Activated CD8-positive, alpha-beta memory T cell treated with anti-CD3 and anti-CD28 coated beads for 36 hours (primary cell): ENCODE measurements around the gene KCNJ10. TPM values are rescaled to one million over a fixed set of nuclear protein-coding genes. Genes with fewer than 3 reads are reported as not detected.

Experiments used
- CTCF ChIA-PET: fragments of 350-600 bp; sonication (Branson Sonifier 250); formaldehyde crosslinking; loops from one replicate; lab custom pipeline; 2021; ENCODE audit warnings: antibody characterized with exemption; lab: Charles Lee
- POLR2A ChIA-PET: fragments of 350-600 bp; sonication (Branson Sonifier 250); formaldehyde crosslinking; loops from one replicate; lab custom pipeline; 2021; ENCODE audit warnings: antibody characterized with exemption; lab: Charles Lee
- total RNA-seq, 2 experiments: library from RNA; stranded (reverse); gene quantifications; one replicate each; pipeline ENCODE4 v1.2.3, GENCODE V29; 2021

Gene KCNJ10
- total RNA-seq, 2 experiments from 2014 or later: not detected

DNA sequence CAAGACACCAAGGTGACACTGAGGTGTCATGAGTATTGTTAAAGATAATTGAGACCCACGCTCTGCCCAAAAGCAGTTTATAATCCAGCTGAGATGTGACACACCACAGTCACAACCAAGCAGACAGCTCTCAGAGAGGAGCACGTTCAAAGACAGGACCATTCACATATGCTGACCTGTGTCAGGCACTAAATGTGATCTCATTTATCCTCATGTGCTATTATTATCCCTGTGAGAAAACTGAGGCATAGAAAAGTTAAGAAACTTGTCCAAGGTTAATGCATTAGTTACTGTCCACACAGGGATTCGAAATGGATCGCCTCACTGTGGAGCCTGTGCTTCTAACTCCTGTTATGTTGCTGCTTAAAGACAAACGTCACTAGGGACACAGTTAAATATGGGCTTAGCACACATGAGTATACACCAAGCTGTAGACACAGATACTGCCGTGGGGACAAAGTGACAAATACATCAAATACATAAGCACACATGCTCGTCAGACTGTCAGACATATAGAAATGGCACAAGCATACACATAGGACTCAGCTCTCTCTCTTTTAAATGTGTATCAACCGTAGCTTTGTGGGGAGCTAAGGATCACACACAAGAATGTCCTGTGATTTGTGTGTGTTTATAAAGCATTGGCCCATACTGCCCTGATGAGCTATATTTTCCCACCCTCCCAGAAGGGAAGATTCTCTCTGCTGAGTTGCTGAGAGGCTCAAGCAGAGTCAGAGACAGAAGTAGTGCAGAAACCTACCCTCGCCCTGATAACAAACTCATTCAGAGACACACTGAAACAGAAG lies 32.0 kb upstream of the KCNJ10 start:
- POLR2A ChIA-PET: interaction anchor here (0.6 kb wide), 1 partner anchor 142 kb away, joined by 9 read pairs; no protein-coding TSS in a partner anchor
- CTCF ChIA-PET: interaction anchor here (0.5 to 4.0 kb wide), 16 partner anchors 10 to 275 kb away, joined by 3 to 26 read pairs (median 4); partner anchors contain the start of gene PEX19

DNA sequence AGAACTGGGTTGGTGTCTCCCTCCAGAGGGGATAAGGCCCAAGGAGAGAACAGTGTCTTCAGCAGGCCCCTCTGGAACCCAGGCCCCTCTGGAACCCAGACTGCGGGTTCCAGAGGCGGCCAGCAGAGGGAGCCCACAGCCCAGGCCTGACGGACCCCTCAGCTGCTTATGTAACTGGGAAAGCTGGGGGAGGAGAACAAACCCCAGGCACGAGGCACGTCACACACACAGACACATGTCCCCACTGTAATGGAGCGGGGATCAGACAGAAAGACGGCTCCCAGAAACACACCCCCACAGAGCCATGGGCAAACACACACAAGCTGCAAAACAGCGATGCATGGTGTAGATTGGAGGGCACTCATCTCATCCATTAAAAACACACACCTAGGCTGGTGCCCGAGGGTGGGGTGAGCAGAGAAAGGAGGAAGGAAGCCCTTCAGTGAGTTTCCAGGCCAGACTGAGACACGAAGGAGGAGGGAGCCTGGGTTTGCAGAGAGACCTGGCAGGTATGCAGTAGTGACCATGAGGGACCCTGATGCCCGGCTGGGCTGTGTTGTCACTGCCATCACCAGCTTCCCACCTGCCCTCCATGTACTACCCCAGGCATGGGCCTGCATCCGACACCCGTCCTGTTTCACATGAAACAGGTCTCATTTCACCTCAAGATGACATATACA lies 31.2 kb upstream of the KCNJ10 start:
- ChIA-PET POLR2A (interaction anchor here (0.6 kb wide), 2 partner anchors 72 to 142 kb away, joined by 3 to 9 read pairs; no protein-coding TSS in a partner anchor), CTCF (interaction anchor here (0.5 to 3.0 kb wide), 18 partner anchors 10 to 276 kb away, joined by 3 to 26 read pairs (median 3); partner anchors contain the start of gene PEX19)

DNA sequence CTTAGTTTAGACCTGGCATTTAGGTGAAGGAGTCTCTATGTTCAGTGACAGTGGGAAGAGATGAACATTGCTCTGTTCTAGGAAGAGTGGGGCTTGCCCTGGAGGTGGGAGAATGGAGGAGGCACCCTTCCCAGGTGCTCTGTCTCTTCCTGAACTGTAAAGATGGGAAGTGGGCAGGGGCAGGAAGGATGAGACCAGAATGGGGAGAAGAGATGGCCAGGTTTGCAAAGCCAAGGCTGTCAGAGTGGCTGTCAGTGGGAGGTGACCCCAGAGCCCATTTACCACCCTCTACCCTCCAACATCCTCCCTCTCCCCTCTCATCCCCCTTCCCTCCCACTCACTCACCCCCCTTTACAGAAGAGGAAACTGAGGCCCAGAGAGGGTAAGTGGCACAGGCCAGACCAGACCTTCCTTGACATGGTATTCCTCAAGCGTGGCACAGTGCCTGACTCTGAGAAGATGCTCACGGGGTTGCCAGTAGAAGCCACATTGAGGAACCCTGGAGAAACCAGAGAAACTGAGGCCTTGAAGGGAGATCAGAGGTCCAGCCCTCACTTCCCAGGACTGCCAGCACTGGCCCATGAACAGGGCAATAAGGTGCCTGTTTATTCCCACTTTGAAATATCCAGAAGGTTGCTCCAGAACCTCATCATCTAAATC lies 29.9 kb upstream of the KCNJ10 start:
- POLR2A ChIA-PET: interaction anchor here (0.5 kb wide), 1 partner anchor 145 kb away, joined by 12 read pairs; no protein-coding TSS in a partner anchor
- CTCF ChIA-PET: interaction anchor here (1.1 to 4.1 kb wide), 6 partner anchors 13 to 277 kb away, joined by 3 to 20 read pairs (median 10); no protein-coding TSS in a partner anchor

DNA sequence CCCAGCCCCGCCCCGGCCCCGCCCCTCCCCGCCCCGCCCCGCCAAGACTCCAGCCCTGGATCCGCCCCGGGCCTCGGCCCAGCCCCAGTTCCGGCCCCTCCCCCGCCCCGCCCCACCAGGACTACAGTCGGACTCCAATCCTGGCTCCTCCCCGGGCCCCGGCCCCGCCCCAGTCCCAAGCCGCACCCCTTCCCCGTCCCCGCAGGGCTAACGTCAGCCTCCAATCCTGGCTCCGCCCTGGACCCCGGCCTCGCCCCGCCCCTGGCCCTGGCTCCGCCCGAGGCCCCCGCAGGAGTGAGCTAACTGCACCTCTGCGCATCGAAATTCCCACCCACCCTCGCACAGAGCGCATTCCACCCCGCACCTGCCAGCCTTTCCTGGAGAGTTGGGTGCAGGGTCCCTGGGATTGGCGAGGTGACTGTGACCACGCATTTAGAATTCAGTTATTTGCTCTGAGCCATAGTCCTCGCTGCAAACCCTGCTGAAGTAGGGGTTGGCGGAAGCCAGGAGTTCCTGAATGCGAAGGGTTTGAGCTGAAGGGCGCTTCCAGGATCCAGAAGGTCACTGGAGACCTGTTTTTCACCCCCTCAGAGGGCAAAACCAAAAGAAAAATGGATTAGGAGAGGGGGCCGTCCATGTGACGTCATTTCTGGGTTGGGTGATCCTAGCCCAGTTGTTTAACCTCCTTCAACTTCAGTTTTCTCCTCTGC lies 29.0 kb upstream of the KCNJ10 start:
- ChIA-PET POLR2A (interaction anchor here (1.1 to 1.5 kb wide), 2 partner anchors 163 to 192 kb away, joined by 3 to 6 read pairs; partner anchors contain the start of gene DCAF8), CTCF (interaction anchor here (0.9 to 4.8 kb wide), 7 partner anchors 11 to 185 kb away, joined by 3 to 33 read pairs (median 4); no protein-coding TSS in a partner anchor)

DNA sequence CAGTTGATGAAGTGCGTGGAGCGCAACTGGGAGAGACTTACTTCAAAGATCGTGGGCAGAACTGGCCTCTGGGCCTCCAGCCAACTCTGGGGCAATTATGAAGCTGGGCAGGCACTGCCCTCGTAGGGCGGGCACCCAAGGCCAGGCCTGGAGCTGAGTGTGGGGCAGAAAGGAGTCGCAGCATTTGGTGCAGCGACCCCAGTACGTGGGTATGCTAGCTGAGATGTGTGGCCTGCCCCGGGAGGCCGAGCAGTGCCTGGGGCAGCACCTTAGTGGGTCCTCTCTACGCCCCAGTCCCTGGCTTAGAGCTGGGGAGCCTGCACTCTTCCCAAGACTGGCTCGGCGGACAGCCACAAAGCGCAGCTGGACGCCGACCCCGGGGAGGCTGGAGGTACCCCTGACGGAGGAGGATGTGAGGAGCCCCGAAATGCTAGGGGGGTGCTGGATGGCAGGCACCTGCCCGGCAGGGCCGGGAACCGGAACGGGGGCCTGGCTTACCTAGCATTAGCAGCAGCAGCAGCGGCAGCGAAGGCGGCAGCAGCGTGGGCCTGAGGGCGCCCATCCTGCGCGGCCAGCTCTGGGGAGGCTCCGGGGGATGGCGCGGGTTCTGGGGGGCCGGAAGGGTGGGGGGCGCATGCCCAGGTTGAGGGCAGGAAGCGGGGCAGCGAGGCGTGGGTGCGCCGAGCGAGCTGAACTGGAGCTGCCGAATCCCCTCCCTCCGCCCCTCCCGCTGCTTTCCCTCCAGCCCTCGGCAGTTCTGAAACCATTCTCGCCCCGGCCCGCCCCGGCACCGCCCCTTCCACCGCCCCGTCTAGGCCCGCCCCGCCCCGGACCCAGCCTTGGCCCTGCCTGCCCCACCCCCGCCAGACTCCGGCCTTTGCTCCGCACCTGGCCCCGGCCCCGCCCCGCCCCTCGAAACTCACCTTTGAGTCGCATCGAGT lies 28.2 kb upstream of the KCNJ10 start, which contains the start of gene IGSF8:
TSS of gene IGSF8 (minus strand) at position 709 of the 941 bp plus-strand sequence. CDS start at position 562, 147 bp downstream.
- POLR2A ChIA-PET: interaction anchor here (1.1 to 1.5 kb wide), 2 partner anchors 164 to 193 kb away, joined by 3 to 6 read pairs; partner anchors contain the start of gene DCAF8
- CTCF ChIA-PET: interaction anchor here (0.6 to 4.8 kb wide), 12 partner anchors 10 to 193 kb away, joined by 3 to 33 read pairs (median 4); partner anchors contain the start of gene PEA15

DNA sequence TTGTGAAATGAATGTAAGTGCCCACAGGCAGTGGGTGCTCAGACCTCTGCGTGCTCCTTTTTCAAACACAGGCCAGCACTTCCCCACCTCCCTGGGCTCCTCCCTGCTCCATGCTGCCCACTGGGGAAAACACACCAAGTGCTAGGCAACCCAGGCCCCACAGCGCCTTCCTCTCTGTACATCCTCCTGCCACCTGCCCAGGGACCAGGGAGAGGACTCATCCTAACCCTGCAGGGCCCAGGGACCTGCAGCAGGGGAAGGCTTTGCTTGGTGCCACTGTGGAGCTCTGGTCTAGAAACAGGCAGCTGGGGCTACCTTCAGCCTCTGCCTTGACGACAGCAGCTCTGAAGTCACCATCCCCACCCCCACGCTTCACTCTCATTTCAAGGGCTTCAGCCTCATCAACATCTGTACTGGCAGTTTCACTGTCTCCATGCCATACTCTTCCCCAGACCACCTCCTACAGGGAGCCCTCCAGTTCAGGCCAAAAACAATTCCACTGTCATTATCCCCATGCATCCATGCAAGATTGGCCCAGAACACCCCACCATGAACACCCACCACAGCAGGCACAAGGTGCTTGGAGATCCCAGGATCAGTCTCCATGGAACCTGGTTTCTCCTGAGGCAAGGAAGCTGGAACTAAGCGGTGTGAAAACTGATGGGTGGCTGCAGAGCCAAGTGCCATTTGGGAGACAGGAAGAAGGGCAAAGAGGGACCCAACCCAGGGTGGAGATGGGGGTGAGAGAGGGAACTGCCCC lies 27.4 kb upstream of the KCNJ10 start:
- ChIA-PET CTCF (interaction anchor here (0.6 to 4.8 kb wide), 8 partner anchors 9 to 194 kb away, joined by 3 to 33 read pairs (median 4); no protein-coding TSS in a partner anchor), POLR2A (interaction anchor here (1.5 kb wide), 1 partner anchor 165 kb away, joined by 6 read pairs; the partner anchor contains the start of gene DCAF8)

DNA sequence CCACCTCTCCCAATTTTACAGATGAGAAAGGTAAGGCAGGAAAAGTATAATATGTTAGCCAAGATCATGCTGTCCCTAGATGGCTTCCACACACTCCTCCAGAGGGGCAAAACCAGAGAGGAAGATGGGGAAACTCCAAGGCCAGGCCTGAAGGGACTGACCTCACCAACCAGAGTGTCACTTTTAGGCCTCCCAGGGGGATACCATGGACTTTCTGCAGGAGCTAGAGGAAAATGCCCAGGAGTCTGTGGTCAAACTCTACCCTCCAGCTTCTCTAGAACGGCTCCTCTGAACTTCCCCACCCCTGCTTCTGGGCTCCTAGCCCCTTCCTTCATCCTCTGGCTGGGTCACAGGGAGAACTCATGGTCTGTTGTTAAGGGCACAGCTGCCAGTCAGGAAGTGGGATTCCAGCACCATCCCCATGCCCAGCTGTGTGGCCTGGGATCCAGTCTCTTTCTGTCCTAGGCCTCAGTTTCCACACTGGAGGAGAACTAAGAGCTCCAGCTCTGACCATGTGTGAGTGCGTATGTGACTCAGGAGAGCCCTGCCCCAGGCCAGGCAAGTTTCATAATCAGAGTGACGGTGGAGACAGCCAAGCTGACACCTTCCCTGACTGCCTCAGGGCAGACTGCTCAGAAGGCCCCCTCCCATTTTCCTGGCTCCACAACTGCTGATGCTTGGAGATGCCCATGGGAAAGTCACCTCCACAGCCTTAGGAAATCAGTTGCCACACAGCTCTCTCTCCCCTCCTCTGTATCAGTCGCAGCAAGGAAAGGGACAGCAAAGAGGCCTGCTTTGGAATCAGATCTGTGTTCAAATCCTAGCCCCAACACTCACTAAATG lies 26.5 kb upstream of the KCNJ10 start:
- ChIA-PET POLR2A (no interaction called here), CTCF (interaction anchor here (1.3 to 4.8 kb wide), 3 partner anchors 11 to 18 kb away, joined by 4 to 33 read pairs (median 16); no protein-coding TSS in a partner anchor)

DNA sequence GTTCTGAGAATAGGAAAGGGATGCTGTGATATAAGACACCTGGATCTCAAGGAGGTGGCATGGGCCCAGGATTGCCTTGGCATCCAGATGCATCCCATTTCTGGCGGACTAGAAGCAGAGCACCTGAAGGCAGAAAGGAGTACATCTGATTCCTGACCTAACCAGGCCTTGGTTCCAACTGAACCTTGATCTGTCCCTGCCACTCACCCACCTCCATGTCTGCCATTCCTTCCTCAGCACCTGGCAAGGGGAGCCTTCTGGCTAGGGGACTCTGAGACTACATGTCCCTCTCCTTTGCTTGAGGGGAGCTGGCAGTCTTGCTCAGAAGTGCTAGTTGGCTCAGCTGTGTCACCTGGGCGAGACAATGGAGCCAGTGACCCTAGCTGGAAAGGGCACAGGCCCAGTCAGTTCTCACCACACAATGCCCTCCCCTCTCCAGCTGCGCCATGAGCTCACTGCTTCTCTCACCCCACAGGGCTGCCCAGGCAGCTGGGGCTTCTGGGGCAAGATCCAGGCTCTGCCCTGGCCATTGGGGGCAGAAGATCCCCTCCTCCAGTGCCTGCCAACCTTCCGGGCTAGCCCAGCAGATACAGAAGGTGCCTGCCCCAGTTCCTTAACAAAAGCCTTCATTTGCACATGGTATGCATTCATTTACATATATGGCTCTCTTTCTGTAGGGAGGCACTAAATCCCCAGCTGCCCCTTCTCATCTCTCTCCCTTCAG lies 25.6 kb upstream of the KCNJ10 start:
- ChIA-PET CTCF (interaction anchor here (4.1 to 4.8 kb wide), 2 partner anchors 10 to 17 kb away, joined by 16 to 33 read pairs; no protein-coding TSS in a partner anchor), POLR2A (no interaction called here)

DNA sequence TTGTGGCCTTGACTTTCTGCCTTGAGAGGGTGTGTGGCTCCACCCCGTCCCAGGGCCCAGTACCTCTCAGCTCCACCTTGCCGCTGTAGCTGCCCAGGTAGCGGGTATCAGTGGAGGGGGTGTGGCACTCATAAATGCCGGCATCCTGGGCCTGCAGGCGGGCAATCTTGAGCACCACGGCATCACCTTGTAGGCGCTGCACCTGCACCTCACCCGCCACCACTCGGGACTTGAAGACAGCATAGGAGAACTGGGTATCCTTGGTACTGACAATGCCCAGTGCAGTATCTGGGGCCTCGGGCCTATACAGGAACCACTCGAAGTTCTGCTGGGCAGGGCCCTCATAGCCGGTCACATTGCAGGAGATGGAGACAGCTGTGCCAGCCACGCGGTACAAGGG lies 24.8 kb upstream of the KCNJ10 start:
- CTCF ChIA-PET: interaction anchor here (4.8 kb wide), 1 partner anchor 10 kb away, joined by 33 read pairs; no protein-coding TSS in a partner anchor
- POLR2A ChIA-PET: no interaction called here

DNA sequence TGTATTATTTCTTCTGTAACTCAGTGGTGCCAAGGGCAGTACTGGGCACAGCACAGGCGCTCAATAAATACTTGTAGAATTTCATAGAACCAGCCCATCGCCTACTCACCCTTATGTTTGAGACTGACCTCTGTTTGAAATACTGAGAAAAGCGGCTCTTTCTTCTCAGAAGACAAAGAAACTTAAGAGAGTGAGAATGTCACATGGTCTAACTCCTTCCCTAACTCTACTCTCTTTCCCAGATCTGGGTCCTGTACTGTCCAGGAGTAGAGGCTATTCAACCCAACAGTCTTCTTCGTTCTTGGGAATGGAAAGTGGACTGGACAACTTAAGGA lies 24.3 kb upstream of the KCNJ10 start:
- POLR2A ChIA-PET: no interaction called here
- CTCF ChIA-PET: interaction anchor here (1.3 kb wide), 1 partner anchor 9 kb away, joined by 5 read pairs; no protein-coding TSS in a partner anchor

DNA sequence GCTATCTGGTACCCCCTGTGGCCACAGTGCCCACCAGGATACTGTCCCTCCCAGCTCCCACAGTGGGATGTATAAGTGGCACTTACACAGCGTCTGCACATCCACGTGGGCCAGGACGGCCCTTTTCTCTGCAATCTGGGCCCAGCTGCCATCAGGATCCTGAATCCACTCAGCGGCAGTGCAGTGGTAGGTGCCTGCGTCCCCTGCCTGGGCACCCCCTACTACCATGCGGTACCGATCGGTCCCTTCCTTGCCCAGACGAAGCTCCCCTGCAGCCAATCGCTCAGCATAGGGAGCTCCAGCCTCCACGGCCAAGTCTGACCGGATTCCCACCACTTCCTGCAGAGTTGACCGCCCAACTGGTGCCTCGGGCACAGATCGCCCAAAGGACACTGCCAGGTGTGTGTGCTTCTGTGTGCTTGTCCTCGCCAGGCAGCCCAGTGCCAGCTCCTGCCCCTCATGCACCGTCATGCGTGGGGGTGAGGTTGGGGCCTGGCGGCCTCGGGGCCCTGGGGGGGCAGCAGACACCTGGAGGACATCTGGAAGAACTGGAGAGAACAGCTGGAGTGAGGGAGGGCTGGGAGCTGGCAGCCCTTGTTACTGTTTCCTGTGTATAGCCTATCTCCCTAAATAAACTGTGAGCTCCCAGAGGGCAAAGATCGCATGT lies 23.8 kb upstream of the KCNJ10 start:
- ChIA-PET POLR2A (no interaction called here), CTCF (interaction anchor here (1.1 to 1.3 kb wide), 2 partner anchors 8 to 47 kb away, joined by 3 to 5 read pairs; no protein-coding TSS in a partner anchor)

DNA sequence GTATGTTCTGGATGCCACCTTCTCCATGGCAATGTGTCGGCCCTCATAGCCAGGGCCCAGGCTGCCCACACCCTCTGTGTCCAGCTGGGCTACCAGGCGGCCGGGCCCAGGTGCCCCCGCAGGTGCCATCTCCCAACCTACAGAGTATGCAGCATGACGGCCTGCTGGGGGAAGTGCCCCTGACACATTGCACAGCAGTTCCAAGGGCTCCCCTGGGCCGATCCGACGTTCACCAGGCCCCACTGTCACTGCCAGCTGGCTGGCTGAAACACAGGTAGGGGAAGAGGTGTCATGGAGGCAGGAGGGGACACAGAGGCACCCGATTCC lies 23.1 kb upstream of the KCNJ10 start:
- ChIA-PET POLR2A (no interaction called here), CTCF (interaction anchor here (1.1 kb wide), 1 partner anchor 46 kb away, joined by 3 read pairs; no protein-coding TSS in a partner anchor)

DNA sequence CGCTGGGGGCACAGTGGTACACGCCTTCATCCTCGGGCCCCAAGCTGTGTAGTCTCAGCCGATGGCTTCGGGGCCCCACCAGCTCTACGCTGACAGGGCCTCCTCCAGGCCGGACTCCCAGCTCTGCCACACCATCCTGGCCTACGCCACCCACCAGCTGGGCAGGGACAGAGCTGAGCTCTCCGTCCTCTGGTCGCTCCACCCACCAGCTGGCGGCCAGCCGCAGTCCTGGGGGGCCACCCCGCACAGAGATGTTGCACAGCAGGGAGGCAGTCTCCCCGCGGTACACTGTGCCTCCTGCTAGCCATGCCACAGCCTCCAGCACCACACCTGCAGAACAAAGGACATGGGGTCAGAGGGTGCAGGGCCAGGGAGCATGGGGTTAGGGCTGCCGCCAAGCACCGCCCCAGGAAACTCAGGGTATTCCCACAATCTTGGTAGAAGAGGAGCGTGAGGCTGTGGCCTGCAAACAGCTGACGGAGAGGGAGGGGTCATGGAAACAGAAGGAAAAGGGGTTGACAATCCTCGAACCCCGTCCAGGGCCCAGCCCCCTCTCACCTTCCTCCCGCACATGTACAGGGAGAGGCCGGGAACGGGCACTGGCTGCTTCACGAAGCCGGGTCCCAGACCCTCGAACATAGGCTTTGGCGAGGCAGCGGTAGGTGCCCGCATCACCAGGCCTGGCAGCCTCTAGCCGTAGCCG lies 22.6 kb upstream of the KCNJ10 start:
- POLR2A ChIA-PET: no interaction called here
- CTCF ChIA-PET: interaction anchor here (1.1 kb wide), 1 partner anchor 46 kb away, joined by 3 read pairs; no protein-coding TSS in a partner anchor
